ENCODE data around the gene RPL36A.

Gene RPL36A

GRCh38 chrX:101365301-101365795 lies 25.5 kb upstream of the RPL36A start:
- Histone ChIP-seq H4K20me1 (ENCODE audit: insufficient read depth, low read length, poor library complexity, severe bottlenecking) (no peaks in the 10 kb centered on the region), H2AFZ (ENCODE audit: low read length) (no peak overlapping the region), H3K4me1 (ENCODE audit: insufficient read depth, low read length, poor library complexity, severe bottlenecking) (peaks cover 12% of the 10 kb centered on the region), H3K79me2 (ENCODE audit: insufficient read depth, low read length) (no peaks in the 10 kb centered on the region), H3K9ac (ENCODE audit: low read depth, low read length, poor library complexity, severe bottlenecking) (no peak overlapping the region), H3F3A (ENCODE audit: low read depth) (no peaks in the 10 kb centered on the region), H3K4me3 (ENCODE audit: low read length, poor library complexity, severe bottlenecking) (no peak overlapping the region), H3K9me2 (replicated peaks; ENCODE audit: low read depth, low read length) (no peaks in the 10 kb centered on the region), H3K9me3 (ENCODE audit: insufficient read depth, low read depth, low read length) (no peaks in the 10 kb centered on the region), H3K27me3 (ENCODE audit: insufficient read depth, low read length, poor library complexity, severe bottlenecking) (no peaks in the 10 kb centered on the region), H3K4me2 (ENCODE audit: low read depth, low read length, poor library complexity, severe bottlenecking) (no peak overlapping the region), H3K36me3 (ENCODE audit: insufficient read depth, low read length) (no peaks in the 10 kb centered on the region)
- no peak for TF ChIP-seq EZH2phosphoT487 (IDR thresholded peaks at IDR 0.05; ENCODE audit: borderline replicate concordance)
- TF ChIP-seq CTCF (conservative IDR thresholded peaks at IDR 0.05; ENCODE audit: low read length): no peak

GRCh38 chrX:101368800-101369199 lies 22.0 kb upstream of the RPL36A start:
- H3K4me2 ChIP-seq (ENCODE audit: low read depth, low read length, poor library complexity, severe bottlenecking): peak overlapping the region; percentile 43

GRCh38 chrX:101369687-101370086 lies 21.1 kb upstream of the RPL36A start:
- no peaks in the 10 kb centered on the region for H3F3A ChIP-seq (ENCODE audit: low read depth)
- H3K27me3 ChIP-seq (ENCODE audit: insufficient read depth, low read length, poor library complexity, severe bottlenecking): no peaks in the 10 kb centered on the region
- H3K9ac ChIP-seq (ENCODE audit: low read depth, low read length, poor library complexity, severe bottlenecking): no peak overlapping the region
- TF ChIP-seq CTCF (conservative IDR thresholded peaks at IDR 0.05; ENCODE audit: low read length): no peak
- no peaks in the 10 kb centered on the region for H3K36me3 ChIP-seq (ENCODE audit: insufficient read depth, low read length)
- H3K9me2 ChIP-seq (replicated peaks; ENCODE audit: low read depth, low read length): no peaks in the 10 kb centered on the region
- no peaks in the 10 kb centered on the region for H3K79me2 ChIP-seq (ENCODE audit: insufficient read depth, low read length)
- H4K20me1 ChIP-seq (ENCODE audit: insufficient read depth, low read length, poor library complexity, severe bottlenecking): no peaks in the 10 kb centered on the region
- H3K9me3 ChIP-seq (ENCODE audit: insufficient read depth, low read depth, low read length): no peaks in the 10 kb centered on the region
- H3K4me2 ChIP-seq (ENCODE audit: low read depth, low read length, poor library complexity, severe bottlenecking): no peak overlapping the region
- peak overlapping the region; percentile 36 for H2AFZ ChIP-seq (ENCODE audit: low read length)
- H3K4me3 ChIP-seq (ENCODE audit: low read length, poor library complexity, severe bottlenecking): no peak overlapping the region
- H3K4me1 ChIP-seq (ENCODE audit: insufficient read depth, low read length, poor library complexity, severe bottlenecking): peaks cover 18% of the 10 kb centered on the region

More at GRCh38 chrX:101368800-101369199, 22.0 kb upstream of the RPL36A start:
- H3K79me2 ChIP-seq (ENCODE audit: insufficient read depth, low read length): no peaks in the 10 kb centered on the region
- no peaks in the 10 kb centered on the region for H4K20me1 ChIP-seq (ENCODE audit: insufficient read depth, low read length, poor library complexity, severe bottlenecking)
- no peak for TF ChIP-seq EZH2phosphoT487 (IDR thresholded peaks at IDR 0.05; ENCODE audit: borderline replicate concordance)
- TF ChIP-seq CTCF (conservative IDR thresholded peaks at IDR 0.05; ENCODE audit: low read length): no peak
- H3F3A ChIP-seq (ENCODE audit: low read depth): no peaks in the 10 kb centered on the region
- peak overlapping the region; percentile 26 for H3K9ac ChIP-seq (ENCODE audit: low read depth, low read length, poor library complexity, severe bottlenecking)
- no peaks in the 10 kb centered on the region for H3K27me3 ChIP-seq (ENCODE audit: insufficient read depth, low read length, poor library complexity, severe bottlenecking)
- no peaks in the 10 kb centered on the region for H3K9me3 ChIP-seq (ENCODE audit: insufficient read depth, low read depth, low read length)
- H3K4me3 ChIP-seq (ENCODE audit: low read length, poor library complexity, severe bottlenecking): no peak overlapping the region
- H3K36me3 ChIP-seq (ENCODE audit: insufficient read depth, low read length): no peaks in the 10 kb centered on the region
- H3K9me2 ChIP-seq (replicated peaks; ENCODE audit: low read depth, low read length): no peaks in the 10 kb centered on the region
- peaks cover 18% of the 10 kb centered on the region for H3K4me1 ChIP-seq (ENCODE audit: insufficient read depth, low read length, poor library complexity, severe bottlenecking)
- H2AFZ ChIP-seq (ENCODE audit: low read length): peak overlapping the region; percentile 67
